ENCODE measurements around the gene SLC12A1. TPM values are rescaled to one million over a fixed set of nuclear protein-coding genes. Genes with fewer than 3 reads are reported as not detected.

The SLC12A1 gene
- total and polyA plus RNA-seq, 2 of the 8 experiments (the other 6 are each of a cell fraction or from before 2014, with no cell fraction given), result 0.63 to 1.0 TPM

DNA sequence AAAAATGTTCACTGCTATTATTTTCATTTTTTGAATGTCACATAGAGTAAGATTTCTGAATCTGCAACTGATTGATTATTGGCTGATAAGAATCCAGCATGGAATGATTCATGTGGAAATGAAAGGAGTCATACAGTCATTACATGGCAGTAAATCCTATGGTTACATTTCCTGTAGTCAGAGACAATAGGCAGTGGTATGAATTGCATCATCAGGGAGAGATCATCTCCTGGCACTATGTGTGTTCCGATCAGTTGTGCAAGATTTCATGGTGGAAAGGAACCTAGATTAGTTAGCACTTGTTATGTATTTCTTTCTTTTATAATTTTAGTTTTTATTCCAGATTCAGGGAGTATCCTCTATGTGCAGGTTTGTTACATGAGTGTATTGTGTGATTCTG, 38.8 kb downstream of the SLC12A1 start:
- H3K56ac ChIP-seq (replicated peaks; ENCODE audit: insufficient read length, low read depth, low read length), result no peak overlapping the region

More for the DNA sequence above, 38.8 kb downstream of the SLC12A1 start:
- H3K4me1 ChIP-seq (replicated peaks in 1 of 4; ENCODE audit: control insufficient read depth in 3 of 4, insufficient read depth in 4 of 4, low read length in 3 of 4), result no peaks in the 10 kb centered on the region
- H4K91ac ChIP-seq (replicated peaks; ENCODE audit: insufficient read length, low read length), result no peak overlapping the region
- H2BK15ac ChIP-seq (ENCODE audit: low read length), result no peak overlapping the region
- no peaks in the 10 kb centered on the region for H3K36me3 ChIP-seq (ENCODE audit: control insufficient read depth in 2 of 4, insufficient read depth in 4 of 4, low read length in 3 of 4)
- H2AFZ ChIP-seq (ENCODE audit: low read length), result no peak overlapping the region
- no peak overlapping the region for H3K4me2 ChIP-seq (ENCODE audit: insufficient read depth in 1 of 2, low read depth in 2 of 2, low read length in 2 of 2)
- H4K5ac ChIP-seq (ENCODE audit: insufficient read length, low read depth, low read length), result no peak overlapping the region
- DNase-seq (ENCODE audit: low read depth in 1 of 2, low spot score in 2 of 2) (no peak), FAIRE-seq (no peak)
- H3K18ac ChIP-seq (ENCODE audit: extremely low read depth, low read length), result no peak overlapping the region
- no peaks in the 10 kb centered on the region for H3K27me3 ChIP-seq (replicated peaks in 1 of 4; ENCODE audit: control insufficient read depth in 3 of 4, extremely low read depth in 1 of 4, insufficient read depth in 3 of 4, low read length in 3 of 4)
- H3K23ac ChIP-seq (ENCODE audit: insufficient read length), result no peak overlapping the region
- no peak overlapping the region for H3K27ac ChIP-seq (ENCODE audit: low read depth, low read length)
- no peaks in the 10 kb centered on the region for H4K20me1 ChIP-seq (replicated peaks in 1 of 2; ENCODE audit: control insufficient read depth in 1 of 2, insufficient read depth in 2 of 2, low read length in 2 of 2)
- H4K8ac ChIP-seq (ENCODE audit: extremely low read depth, insufficient read depth, low read length), result no peak overlapping the region
- no peak overlapping the region for H3K9ac ChIP-seq (replicated peaks in 1 of 4; ENCODE audit: extremely low read depth in 1 of 4, low read depth in 3 of 4, low read length in 3 of 4)
- H3K79me2 ChIP-seq (ENCODE audit: control insufficient read depth in 1 of 2, insufficient read depth in 2 of 2, low read length in 2 of 2), result no peaks in the 10 kb centered on the region
- H3K14ac ChIP-seq (ENCODE audit: insufficient read length), result no peak overlapping the region
- no peaks in the 10 kb centered on the region for H3K9me3 ChIP-seq (ENCODE audit: insufficient read depth in 2 of 2, low read depth in 1 of 2, low read length in 1 of 2)
- no peak overlapping the region for H3K4me3 ChIP-seq (ENCODE audit: extremely low read depth in 1 of 4, insufficient read depth in 2 of 4, low read depth in 3 of 4, low read length in 4 of 4)
- H2BK12ac ChIP-seq (ENCODE audit: low read depth, low read length), result no peak overlapping the region
- no peak overlapping the region for H3K4ac ChIP-seq (replicated peaks; ENCODE audit: insufficient read length, low read depth, low read length)
- 96% methylated on average over 1 of the region's 1 CpG; no CpG with 5 or more reads in 1 of the 2 experiments for WGBS, 2 experiments (ENCODE audit: extremely low coverage in 1 of 2, insufficient coverage in 1 of 2, insufficient read length in 1 of 2, insufficient replicate concordance in 2 of 2, low coverage in 1 of 2, low lambda C conversion rate in 2 of 2, missing lambda C conversion rate in 1 of 2)
- no peak overlapping the region for H2BK5ac ChIP-seq (ENCODE audit: low read depth, low read length)
- no peak overlapping the region for H2AK5ac ChIP-seq (ENCODE audit: low read depth, low read length)
- ChIA-PET POLR2A (ENCODE audit: partially characterized antibody) (no interaction called here), CTCF (ENCODE audit: partially characterized antibody) (interaction anchor here (0.9 kb wide), 1 partner anchor 113 kb away, joined by 4 read pairs; no protein-coding TSS in a partner anchor)
- H2BK120ac ChIP-seq (replicated peaks; ENCODE audit: low read depth, low read length), result no peak overlapping the region
- TF ChIP-seq SP2 (IDR thresholded peaks at IDR 0.05; ENCODE audit: low read length) (no peak), CHD1 (IDR thresholded peaks at IDR 0.05; ENCODE audit: low read depth, low read length) (no peak), SUZ12 (IDR thresholded peaks at IDR 0.05; ENCODE audit: low read length) (no peak), NANOG (IDR thresholded peaks at IDR 0.05; ENCODE audit: insufficient read depth, low read depth, low read length, poor library complexity, severe bottlenecking) (no peak), BCL11A (IDR thresholded peaks at IDR 0.05; ENCODE audit: low read depth in 2 of 2, low read length in 2 of 2) (no peak), BACH1 (IDR thresholded peaks at IDR 0.05; ENCODE audit: low read length) (no peak), ZNF274 (IDR thresholded peaks at IDR 0.05; ENCODE audit: borderline replicate concordance, extremely low read depth, low read length) (no peak), NRF1 (IDR thresholded peaks at IDR 0.05; ENCODE audit: low read depth, low read length) (no peak)
- TF ChIP-seq, protein P1, sequence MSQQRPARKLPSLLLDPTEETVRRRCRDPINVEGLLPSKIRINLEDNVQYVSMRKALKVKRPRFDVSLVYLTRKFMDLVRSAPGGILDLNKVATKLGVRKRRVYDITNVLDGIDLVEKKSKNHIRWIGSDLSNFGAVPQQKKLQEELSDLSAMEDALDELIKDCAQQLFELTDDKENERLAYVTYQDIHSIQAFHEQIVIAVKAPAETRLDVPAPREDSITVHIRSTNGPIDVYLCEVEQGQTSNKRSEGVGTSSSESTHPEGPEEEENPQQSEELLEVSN (IDR thresholded peaks at IDR 0.05), result no peak
- H2BK20ac ChIP-seq (ENCODE audit: low read length), result no peak overlapping the region
- no peaks in the 10 kb centered on the region for H3K79me1 ChIP-seq (ENCODE audit: low read depth, low read length)
- H3K23me2 ChIP-seq (ENCODE audit: low read depth, low read length), result no peaks in the 10 kb centered on the region

Measured in H1 (cell line).